ENCODE results near the gene PYGM. TPM values are rescaled to one million over a fixed set of nuclear protein-coding genes. Genes with fewer than 3 reads are reported as not detected.

The PYGM gene
- total and polyA plus RNA-seq, 2 of the 8 experiments (the other 6 are each of a cell fraction or from before 2014, with no cell fraction given) = 9.6 to 10.0 TPM

GRCh38 chr11:64803158-64803845 lies 43.5 kb upstream of the PYGM start, which contains the start of gene MAP4K2:
MAP4K2 (minus strand) TSS chr11:64803214; CDS start chr11:64803149, 65 bp downstream.
- Histone ChIP-seq H3K4me3 (ENCODE audit: extremely low read depth in 1 of 4, insufficient read depth in 2 of 4, low read depth in 3 of 4, low read length in 4 of 4) (peak within 1 kb of the TSS; percentile 53 to 77 (median 66)), H3K23ac (ENCODE audit: insufficient read length) (no peak within 1 kb of the TSS)
- CTCF ChIA-PET (ENCODE audit: partially characterized antibody) = interaction anchor here (0.8 to 2.4 kb wide), 15 partner anchors 10 to 398 kb away, joined by 3 to 18 read pairs (median 4); no protein-coding TSS in a partner anchor
- TF ChIP-seq NANOG (IDR thresholded peaks at IDR 0.05; ENCODE audit: insufficient read depth, low read depth, low read length, poor library complexity, severe bottlenecking) (no peak), CHD1 (IDR thresholded peaks at IDR 0.05; ENCODE audit: low read depth, low read length) (no peak; the same call in 1 of the 2 replicates), SAP30 (IDR thresholded peaks at IDR 0.05; ENCODE audit: insufficient read depth, insufficient replicate concordance, low read length) (no peak), KDM1A (IDR thresholded peaks at IDR 0.05; ENCODE audit: borderline replicate concordance, low read length) (no peak), SIN3A (conservative IDR thresholded peaks at IDR 0.05 in 1 of 2, IDR thresholded peaks at IDR 0.05 in 1 of 2; ENCODE audit: low read depth in 1 of 2, low read length in 2 of 2) (peak in 1 of 2 experiments; percentile 78; a peak in 2 of 4 replicates), YY1 (IDR thresholded peaks at IDR 0.05; ENCODE audit: low read depth, low read length) (no peak), BRCA1 (IDR thresholded peaks at IDR 0.05; ENCODE audit: low read depth, low read length) (no peak; the same call in 1 of the 2 replicates), BCL11A (IDR thresholded peaks at IDR 0.05; ENCODE audit: low read depth in 2 of 2, low read length in 2 of 2) (no peak)

More at GRCh38 chr11:64803158-64803845, 43.5 kb upstream of the PYGM start, which contains the start of gene MAP4K2:
- no peak within 1 kb of the TSS for H2AFZ ChIP-seq (ENCODE audit: low read length)
- peaks cover 8% of the 10 kb centered on the region; the same call in 1 of the 2 replicates for H3K23me2 ChIP-seq (ENCODE audit: low read depth, low read length)
- H3K27ac ChIP-seq (ENCODE audit: low read depth, low read length) = peak within 1 kb of the TSS; percentile 57; the same call in 1 of the 2 replicates
- no peak within 1 kb of the TSS for H3K56ac ChIP-seq (replicated peaks; ENCODE audit: insufficient read length, low read depth, low read length)
- no peak within 1 kb of the TSS for H2AK5ac ChIP-seq (ENCODE audit: low read depth, low read length)
- H4K5ac ChIP-seq (ENCODE audit: insufficient read length, low read depth, low read length) = peak within 1 kb of the TSS; percentile 40
- H4K8ac ChIP-seq (ENCODE audit: extremely low read depth, insufficient read depth, low read length) = peak within 1 kb of the TSS; percentile 86
- H4K20me1 ChIP-seq (replicated peaks in 1 of 2; ENCODE audit: control insufficient read depth in 1 of 2, insufficient read depth in 2 of 2, low read length in 2 of 2) = peaks cover 0 to 6% of the 10 kb centered on the region in 2 experiments
- no peak within 1 kb of the TSS for H2BK20ac ChIP-seq (ENCODE audit: low read length)
- FAIRE-seq (peak; percentile 69), DNase-seq (ENCODE audit: low read depth in 1 of 2, low spot score in 2 of 2) (peak in 1 of 2 experiments; percentile 89)
- H3K14ac ChIP-seq (ENCODE audit: insufficient read length) = no peak within 1 kb of the TSS
- H3K18ac ChIP-seq (ENCODE audit: extremely low read depth, low read length) = peak within 1 kb of the TSS; percentile 24
- 2% methylated on average over 16 of the region's 58 CpGs; no CpG with 5 or more reads in 1 of the 2 experiments for WGBS, 2 experiments (ENCODE audit: extremely low coverage in 1 of 2, insufficient coverage in 1 of 2, insufficient read length in 1 of 2, insufficient replicate concordance in 2 of 2, low coverage in 1 of 2, low lambda C conversion rate in 2 of 2, missing lambda C conversion rate in 1 of 2)
- no peaks in the 10 kb centered on the region; the same call in 1 of the 2 replicates for H3K79me1 ChIP-seq (ENCODE audit: low read depth, low read length)
- peaks cover 7 to 14% (median 11%) of the 10 kb centered on the region in 4 experiments; a peak in 6 of 8 replicates for H3K36me3 ChIP-seq (ENCODE audit: control insufficient read depth in 2 of 4, insufficient read depth in 4 of 4, low read length in 3 of 4)
- H3K27me3 ChIP-seq (replicated peaks in 1 of 4; ENCODE audit: control insufficient read depth in 3 of 4, extremely low read depth in 1 of 4, insufficient read depth in 3 of 4, low read length in 3 of 4) = no peaks in the 10 kb centered on the region
- peaks cover 0 to 14% (median 5%) of the 10 kb centered on the region in 4 experiments; a peak in 5 of 7 replicates for H3K4me1 ChIP-seq (replicated peaks in 1 of 4; ENCODE audit: control insufficient read depth in 3 of 4, insufficient read depth in 4 of 4, low read length in 3 of 4)
- no peaks in the 10 kb centered on the region for H3K79me2 ChIP-seq (ENCODE audit: control insufficient read depth in 1 of 2, insufficient read depth in 2 of 2, low read length in 2 of 2)
- no peaks in the 10 kb centered on the region for H3K9me3 ChIP-seq (ENCODE audit: insufficient read depth in 2 of 2, low read depth in 1 of 2, low read length in 1 of 2)
- peak within 1 kb of the TSS in 3 of 4 experiments; percentile 38 to 70 (median 47); a peak in 6 of 7 replicates for H3K9ac ChIP-seq (replicated peaks in 1 of 4; ENCODE audit: extremely low read depth in 1 of 4, low read depth in 3 of 4, low read length in 3 of 4)
- H2BK5ac ChIP-seq (ENCODE audit: low read depth, low read length) = 0 out of 2 replicates have a peak within 1 kb of the TSS, but pooled peaks have one; percentile 35
- H2BK120ac ChIP-seq (replicated peaks; ENCODE audit: low read depth, low read length) = no peak within 1 kb of the TSS
- H2BK12ac ChIP-seq (ENCODE audit: low read depth, low read length) = no peak within 1 kb of the TSS
- no peak within 1 kb of the TSS for H3K4ac ChIP-seq (replicated peaks; ENCODE audit: insufficient read length, low read depth, low read length)
- no peak within 1 kb of the TSS for H2BK15ac ChIP-seq (ENCODE audit: low read length)
- H3K4me2 ChIP-seq (ENCODE audit: insufficient read depth in 1 of 2, low read depth in 2 of 2, low read length in 2 of 2) = peak within 1 kb of the TSS; percentile 79 to 90
- H4K91ac ChIP-seq (replicated peaks; ENCODE audit: insufficient read length, low read length) = no peak within 1 kb of the TSS
- POLR2A ChIA-PET (ENCODE audit: partially characterized antibody) = interaction anchor here (0.7 to 2.2 kb wide), 11 partner anchors 8 to 312 kb away, joined by 3 to 6 read pairs (median 4); partner anchors contain the start of genes EHD1 and VPS51
